ENCODE measurements around the gene NOP9.
"Not testable (repeated sequence)": the region's sequence is repeated elsewhere in the genome, so short reads cannot be mapped to it uniquely, and the experiment has no call there.

Gene NOP9

DNA sequence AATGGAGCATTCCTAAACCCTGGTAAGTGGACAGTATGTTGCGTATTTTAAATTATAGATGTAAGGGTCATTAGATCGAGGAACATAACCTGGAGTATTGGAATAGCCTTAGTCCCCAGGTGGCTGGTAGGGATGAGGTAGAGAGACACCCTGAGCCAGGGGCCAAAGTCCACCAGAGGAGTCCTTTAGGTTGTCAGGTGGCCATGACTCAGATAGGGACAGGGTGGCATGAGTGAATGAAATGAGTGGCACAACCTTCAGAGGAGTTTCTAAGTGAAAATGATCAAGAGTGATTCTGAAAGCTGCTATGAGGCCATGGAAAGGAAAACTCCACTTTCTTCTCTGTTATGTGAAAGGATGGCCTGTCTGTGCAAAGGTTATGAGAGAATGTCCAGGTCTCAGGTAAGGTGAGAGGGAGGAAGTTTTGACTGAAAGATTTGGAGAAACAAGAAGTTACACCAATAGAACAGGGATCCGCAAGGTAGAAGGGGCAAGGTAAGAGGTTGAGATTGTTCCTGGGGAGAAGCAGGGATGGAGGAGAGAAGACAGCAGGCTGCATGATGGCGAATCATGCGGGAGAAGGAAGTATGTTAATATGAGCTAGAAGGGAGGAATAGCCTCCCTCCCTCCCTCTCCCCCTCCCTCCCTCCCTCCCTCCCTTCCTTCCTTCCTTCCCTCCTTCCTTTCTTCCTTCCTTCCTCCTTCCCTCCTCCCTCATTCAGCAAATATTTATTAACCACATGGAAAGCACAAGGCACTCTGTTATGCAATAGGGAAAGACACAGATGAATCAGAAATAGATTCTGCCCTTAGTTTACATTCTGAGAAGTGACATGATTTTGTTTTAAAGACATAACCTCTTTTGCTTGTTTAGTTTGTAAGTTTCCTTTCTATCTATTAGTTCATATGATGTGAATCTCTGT, 54.2 kb downstream of the NOP9 start:
- DNase-seq (ENCODE audit: insufficient read length, low spot score) (no peak), FAIRE-seq (no peak)
- TF ChIP-seq, protein P1, sequence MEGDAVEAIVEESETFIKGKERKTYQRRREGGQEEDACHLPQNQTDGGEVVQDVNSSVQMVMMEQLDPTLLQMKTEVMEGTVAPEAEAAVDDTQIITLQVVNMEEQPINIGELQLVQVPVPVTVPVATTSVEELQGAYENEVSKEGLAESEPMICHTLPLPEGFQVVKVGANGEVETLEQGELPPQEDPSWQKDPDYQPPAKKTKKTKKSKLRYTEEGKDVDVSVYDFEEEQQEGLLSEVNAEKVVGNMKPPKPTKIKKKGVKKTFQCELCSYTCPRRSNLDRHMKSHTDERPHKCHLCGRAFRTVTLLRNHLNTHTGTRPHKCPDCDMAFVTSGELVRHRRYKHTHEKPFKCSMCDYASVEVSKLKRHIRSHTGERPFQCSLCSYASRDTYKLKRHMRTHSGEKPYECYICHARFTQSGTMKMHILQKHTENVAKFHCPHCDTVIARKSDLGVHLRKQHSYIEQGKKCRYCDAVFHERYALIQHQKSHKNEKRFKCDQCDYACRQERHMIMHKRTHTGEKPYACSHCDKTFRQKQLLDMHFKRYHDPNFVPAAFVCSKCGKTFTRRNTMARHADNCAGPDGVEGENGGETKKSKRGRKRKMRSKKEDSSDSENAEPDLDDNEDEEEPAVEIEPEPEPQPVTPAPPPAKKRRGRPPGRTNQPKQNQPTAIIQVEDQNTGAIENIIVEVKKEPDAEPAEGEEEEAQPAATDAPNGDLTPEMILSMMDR (IDR thresholded peaks at IDR 0.05; ENCODE audit: insufficient read depth, missing control alignments), result no peak

DNA sequence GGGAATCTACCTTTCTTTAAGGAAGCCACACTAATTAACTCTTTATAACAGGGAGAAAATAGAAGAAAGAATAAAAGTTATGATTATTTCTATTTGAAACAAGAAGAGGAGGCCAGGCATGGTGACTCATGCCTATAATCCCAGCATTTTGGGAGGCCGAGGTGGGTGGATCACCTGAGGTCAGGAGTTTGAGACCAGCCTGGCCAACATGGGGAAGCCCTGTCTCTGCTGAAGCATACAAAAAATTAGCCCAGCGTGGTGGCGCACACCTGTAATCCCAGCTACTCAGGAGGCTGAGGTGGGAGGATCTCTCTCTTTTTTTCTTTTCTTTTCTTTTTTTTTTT, 54.8 kb downstream of the NOP9 start:
- FAIRE-seq; DNase-seq (ENCODE audit: insufficient read length, low spot score): not testable (repeated sequence)

DNA sequence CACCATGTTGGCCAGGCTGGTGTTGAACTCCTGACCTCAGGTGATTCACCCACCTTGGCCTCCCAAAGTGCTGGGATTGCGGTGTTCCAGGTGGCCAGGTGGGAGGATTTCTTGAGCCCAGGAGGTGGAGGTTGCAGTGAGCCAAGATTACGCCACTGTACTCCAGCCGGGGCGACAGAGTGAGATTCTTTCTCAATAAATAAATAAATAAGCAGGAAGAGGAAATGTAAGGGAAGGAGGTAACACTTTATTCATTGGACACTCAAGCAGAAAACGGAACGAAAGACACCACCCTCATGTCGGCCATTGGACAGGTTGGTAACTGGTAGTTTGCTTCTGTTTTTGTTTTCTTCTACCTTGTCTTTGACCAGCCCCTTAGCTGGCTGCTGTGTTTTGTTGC, 55.4 kb downstream of the NOP9 start:
- DNase-seq (ENCODE audit: insufficient read length, low spot score), result no peak
- no peak for FAIRE-seq
- TF ChIP-seq, protein P1 (IDR thresholded peaks at IDR 0.05; ENCODE audit: insufficient read depth, missing control alignments), result no peak

DNA sequence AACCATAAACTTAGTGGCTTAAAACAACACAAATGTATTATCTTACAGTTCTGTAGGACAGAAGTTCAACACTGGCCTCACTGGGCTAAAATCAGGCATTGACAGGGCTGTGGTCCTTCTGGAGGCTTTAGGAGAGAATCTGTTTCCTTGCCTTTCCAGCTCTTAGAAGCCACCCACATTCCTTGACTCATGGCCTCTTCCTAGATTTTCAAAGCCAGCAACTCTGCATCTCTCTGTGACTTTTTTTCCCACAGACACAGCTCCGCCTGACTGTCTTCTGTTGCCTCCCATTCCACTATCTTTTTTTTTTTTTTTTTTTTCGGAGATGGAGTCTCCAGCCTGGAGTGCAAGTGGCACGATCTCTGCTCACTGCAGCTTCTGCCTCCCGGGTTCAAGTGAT, 56.6 kb downstream of the NOP9 start:
- FAIRE-seq, result no peak
- no peak for DNase-seq (ENCODE audit: insufficient read length, low spot score)
- TF ChIP-seq, protein P1 (IDR thresholded peaks at IDR 0.05; ENCODE audit: insufficient read depth, missing control alignments), result no peak

All from D721Med (cell line).